ENCODE results near the gene PIAS1. TPM values are rescaled to one million over a fixed set of nuclear protein-coding genes. Genes with fewer than 3 reads are reported as not detected.

PIAS1 gene
- total and polyA plus RNA-seq, 9 of the 15 experiments (the other 6 are each of a cell fraction or from before 2014, with no cell fraction given): 18.0 to 59.1 (median 28.5) TPM

GRCh38 chr15:68228971-68229385, 174.9 kb downstream of the PIAS1 start (continued):
- peak; percentile 83 for TF ChIP-seq MGA (IDR thresholded peaks at IDR 0.05)
- no peak for TF ChIP-seq PHF8 (IDR thresholded peaks at IDR 0.05; ENCODE audit: borderline replicate concordance, low read length)
- no peak for TF ChIP-seq JUN (IDR thresholded peaks at IDR 0.05; ENCODE audit: borderline replicate concordance, low read depth, low read length)
- peak; percentile 44; the same call in 1 of the 2 replicates for TF ChIP-seq JUN (CRISPR knock-in tag; IDR thresholded peaks at IDR 0.05; ENCODE audit: borderline replicate concordance)
- no peak; the same call in 1 of the 2 replicates for TF ChIP-seq GABPB1 (CRISPR knock-in tag; IDR thresholded peaks at IDR 0.05)
- no peak for TF ChIP-seq ZBTB26 (CRISPR knock-in tag; IDR thresholded peaks at IDR 0.05)
- peak; percentile 9; the same call in 1 of the 2 replicates for TF ChIP-seq SUPT5H (IDR thresholded peaks at IDR 0.05)
- no peak for TF ChIP-seq ZNF764 (CRISPR knock-in tag; IDR thresholded peaks at IDR 0.05; ENCODE audit: low read depth)
- 0 out of 2 replicates have a peak, but pooled peaks have one; percentile 61 for TF ChIP-seq HDAC8 (tag; IDR thresholded peaks at IDR 0.05)
- TF ChIP-seq EGR1 (conservative IDR thresholded peaks at IDR 0.05): 0 out of 2 replicates have a peak, but pooled peaks have one; percentile 16
- TF ChIP-seq CBFB (CRISPR knock-in tag; IDR thresholded peaks at IDR 0.05): no peak
- peak; percentile 24; the same call in 1 of the 2 replicates for TF ChIP-seq ZNF395 (CRISPR knock-in tag; IDR thresholded peaks at IDR 0.05)
- TF ChIP-seq ELF2 (CRISPR knock-in tag; IDR thresholded peaks at IDR 0.05): 0 out of 2 replicates have a peak, but pooled peaks have one; percentile 32
- 0 out of 2 replicates have a peak, but pooled peaks have one; percentile 17 for TF ChIP-seq RBM34 (IDR thresholded peaks at IDR 0.05; ENCODE audit: borderline replicate concordance, insufficient read depth, low read length)
- TF ChIP-seq HDAC3 (IDR thresholded peaks at IDR 0.05; ENCODE audit: borderline replicate concordance, partially characterized antibody): no peak

All from K562 (cell line).